MCF 10A (cell line): ENCODE measurements around the gene MFSD11. TPM values are rescaled to one million over a fixed set of nuclear protein-coding genes. Genes with fewer than 3 reads are reported as not detected.

Experiments
- BruUV-seq: library from RNA; stranded (reverse); fragments of 400-500 nt; replicated peaks from 2 replicates; lab custom pipeline; 2021; lab: Mats Ljungman, UMichigan
- CTCF ChIA-PET: fragments of 300-600 bp; sonication (Branson Sonifier 250); formaldehyde crosslinking; extraction: SDS; loops from one replicate; lab custom pipeline; 2021; ENCODE audit warnings: antibody characterized with exemption, inconsistent platforms; lab: Yijun Ruan, JAX
- POLR2A ChIA-PET: fragments of 300-600, 350-650 bp; sonication (Branson Sonifier 250); formaldehyde crosslinking; extraction: SDS; loops from one replicate; lab custom pipeline; 2020; ENCODE audit warnings: antibody characterized with exemption, inconsistent platforms; lab: Yijun Ruan, JAX
- DNase-seq: peaks from one replicate; pipeline ENCODE4 v3.0.0-alpha.2; 2018; ENCODE audit not compliant: unreplicated experiment
- H3K27ac Mint-ChIP-seq: one replicate; pipeline ENCODE4 v1.8.0; 2022; ENCODE audit warnings: mild to moderate bottlenecking, low read depth, mixed read lengths; ENCODE audit not compliant: unreplicated experiment
- H3K27me3 Mint-ChIP-seq: one replicate; pipeline ENCODE4 v1.8.0; 2022; ENCODE audit warnings: mixed read lengths; ENCODE audit not compliant: insufficient read depth, unreplicated experiment
- H3K36me3 Mint-ChIP-seq: one replicate; pipeline ENCODE4 v1.8.0; 2022; ENCODE audit warnings: mild to moderate bottlenecking, moderate library complexity, mixed read lengths; ENCODE audit not compliant: insufficient read depth, unreplicated experiment
- H3K4me1 Mint-ChIP-seq: one replicate; pipeline ENCODE4 v1.8.0; 2022; ENCODE audit warnings: mixed read lengths; ENCODE audit not compliant: insufficient read depth, unreplicated experiment
- H3K4me3 Mint-ChIP-seq: one replicate; pipeline ENCODE4 v1.8.0; 2022; ENCODE audit warnings: mild to moderate bottlenecking, moderate library complexity, mixed read lengths; ENCODE audit not compliant: unreplicated experiment
- H3K9me3 Mint-ChIP-seq: one replicate; pipeline ENCODE4 v1.8.0; 2022; ENCODE audit warnings: mixed read lengths; ENCODE audit not compliant: unreplicated experiment
- CTCF ChIP-seq: fragments of 200-600 bp; IDR thresholded peaks from one replicate; pipeline ENCODE4 v1.8.0; 2022; ENCODE audit warnings: antibody characterized with exemption, mild to moderate bottlenecking; ENCODE audit not compliant: unreplicated experiment
- intact Hi-C: fragments of 100-400 bp; cut with micrococcal nuclease; formaldehyde crosslinking; loops from 2 replicates; pipeline ENCODE4 v1.14.1; 2022
- total RNA-seq: library from RNA; stranded (reverse); gene quantifications from 2 replicates; pipeline ENCODE4 v1.2.3, GENCODE V29; 2022

Gene MFSD11
- total RNA-seq, 1 experiment from 2014 or later: 11.6 TPM

DNA sequence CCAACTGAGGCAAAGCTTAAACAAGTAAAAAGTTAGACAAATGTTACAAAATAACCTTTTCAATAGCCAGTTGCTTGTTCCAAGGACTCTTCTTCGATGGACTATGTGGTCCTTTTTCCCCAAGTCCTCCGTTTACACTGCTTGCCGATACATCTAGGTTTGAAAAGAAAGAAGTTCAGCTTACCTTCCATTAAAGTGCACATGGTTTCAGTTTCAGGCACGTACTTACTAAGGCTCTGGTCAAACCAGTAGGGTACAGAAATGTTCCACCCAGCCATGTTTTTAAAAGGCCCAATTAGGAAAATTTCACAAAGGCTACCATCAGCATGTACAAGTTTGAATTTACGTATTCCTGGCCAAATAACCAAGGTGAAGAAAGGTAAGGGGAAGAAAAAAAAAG, 2.9 kb upstream of the MFSD11 start:
- ChIA-PET CTCF (interaction anchor here (0.7 to 0.9 kb wide), 2 partner anchors 20 to 1410 kb away, joined by 3 to 4 read pairs; no protein-coding TSS in a partner anchor), POLR2A (interaction anchor here (0.6 to 9.1 kb wide), 19 partner anchors 9 to 867 kb away, joined by 3 to 150 read pairs (median 5); partner anchors contain the start of genes JMJD6, METTL23, MXRA7 and PRCD)
- H3K27me3 Mint-ChIP-seq: no peaks in the 10 kb centered on the region
- BruUV-seq: no TSS peak
- intact Hi-C loops: loop anchor here (10.0 kb wide), 1 partner anchor 330 kb away; no protein-coding TSS in a partner anchor
- H3K27ac Mint-ChIP-seq: peak overlapping the region; percentile 97
- peak; percentile 41 for DNase-seq
- peaks cover 20% of the 10 kb centered on the region for H3K4me1 Mint-ChIP-seq
- no peaks in the 10 kb centered on the region for H3K9me3 Mint-ChIP-seq
- peaks cover 78% of the 10 kb centered on the region for H3K36me3 Mint-ChIP-seq
- TF ChIP-seq CTCF: no peak
- peak overlapping the region; percentile 100 for H3K4me3 Mint-ChIP-seq

DNA sequence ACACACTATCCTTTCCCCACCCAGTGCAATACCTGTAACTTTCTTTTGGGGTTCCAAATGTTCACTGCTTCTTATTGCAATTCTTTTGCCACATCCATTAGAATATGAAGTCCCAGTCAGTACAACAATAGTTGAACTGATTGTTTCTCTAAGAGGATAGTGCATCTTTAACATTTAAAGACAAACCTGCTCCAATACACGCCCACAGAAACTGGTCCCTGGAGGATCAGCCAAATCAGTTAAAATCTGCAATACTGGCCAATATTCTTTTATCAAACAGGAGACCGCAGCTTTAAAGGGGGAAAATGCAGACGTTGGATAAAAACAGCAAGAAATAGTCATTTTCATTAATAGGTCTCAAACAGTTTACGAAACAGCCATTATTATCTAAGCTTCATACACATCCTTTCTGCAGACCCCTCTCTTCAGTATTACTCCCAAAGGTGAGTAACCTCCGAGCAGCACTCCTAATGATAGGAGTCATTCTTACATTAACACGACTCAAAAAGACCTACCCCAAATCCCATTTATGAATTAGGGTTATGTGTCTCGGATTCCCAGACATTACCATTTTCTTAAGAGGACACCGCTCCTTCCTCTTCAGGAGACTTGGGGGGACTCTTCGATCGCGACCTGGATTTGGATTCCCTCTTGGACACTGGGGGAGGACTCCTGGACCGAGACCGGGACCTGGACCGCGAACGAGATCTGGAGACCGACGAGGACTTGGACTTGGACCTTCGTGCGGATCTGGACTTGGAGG, 2.2 kb upstream of the MFSD11 start:
- no peak for TF ChIP-seq CTCF
- no TSS peak for BruUV-seq
- Mint-ChIP-seq H3K27me3 (no peaks in the 10 kb centered on the region), H3K36me3 (peaks cover 74% of the 10 kb centered on the region), H3K4me1 (peaks cover 20% of the 10 kb centered on the region), H3K9me3 (no peaks in the 10 kb centered on the region), H3K27ac (peak overlapping the region; percentile 97), H3K4me3 (peak overlapping the region; percentile 100)
- DNase-seq: peak; percentile 25
- ChIA-PET CTCF (interaction anchor here (0.7 to 0.9 kb wide), 2 partner anchors 20 to 1409 kb away, joined by 3 to 4 read pairs; no protein-coding TSS in a partner anchor), POLR2A (interaction anchor here (0.5 to 9.1 kb wide), 20 partner anchors 10 to 866 kb away, joined by 3 to 150 read pairs (median 6); partner anchors contain the start of genes JMJD6, METTL23, MXRA7 and PRCD)
- intact Hi-C loops: loop anchor here (10.0 kb wide), 1 partner anchor 329 kb away; no protein-coding TSS in a partner anchor

- intact Hi-C loops: loop anchor here (10.0 kb wide), 1 partner anchor 328 kb away; no protein-coding TSS in a partner anchor
- peaks cover 75% of the 10 kb centered on the region for H3K36me3 Mint-ChIP-seq
- no TSS peak for BruUV-seq
- peak overlapping the region; percentile 97 for H3K27ac Mint-ChIP-seq
- TF ChIP-seq CTCF: peak; percentile 7
- ChIA-PET CTCF (interaction anchor here (0.7 kb wide), 2 partner anchors 18 to 543 kb away, joined by 3 to 4 read pairs; no protein-coding TSS in a partner anchor), POLR2A (interaction anchor here (0.5 to 9.1 kb wide), 15 partner anchors 10 to 550 kb away, joined by 3 to 150 read pairs (median 4); partner anchors contain the start of genes JMJD6, METTL23, MXRA7 and PRCD)
- H3K27me3 Mint-ChIP-seq: no peaks in the 10 kb centered on the region
- no peaks in the 10 kb centered on the region for H3K9me3 Mint-ChIP-seq
- H3K4me3 Mint-ChIP-seq: peak overlapping the region; percentile 100
- peaks cover 20% of the 10 kb centered on the region for H3K4me1 Mint-ChIP-seq
- DNase-seq: peak; percentile 45
Measured at GRCh38 chr17:76736349-76737081, 1.4 kb upstream of the MFSD11 start.
